RPMI7951 (cell line): Measurements from ENCODE around the gene RHBDD2. TPM values are rescaled to one million over a fixed set of nuclear protein-coding genes. Genes with fewer than 3 reads are reported as not detected.

ENCODE experiments used
- DNase-seq: peaks from one replicate; pipeline ENCODE4 v3.0.0-alpha.2; 2012; ENCODE audit warnings: low read depth
- total RNA-seq: library from RNA; depleted of rRNA; stranded (reverse); fragments of >200 nt; shearing (Covaris generic); gene quantifications from 2 replicates; pipeline ENCODE4 v1.2.3, GENCODE V29; 2014; rRNA removed

The RHBDD2 gene
- total RNA-seq, 1 experiment from 2014 or later, result 60.3 TPM

DNA sequence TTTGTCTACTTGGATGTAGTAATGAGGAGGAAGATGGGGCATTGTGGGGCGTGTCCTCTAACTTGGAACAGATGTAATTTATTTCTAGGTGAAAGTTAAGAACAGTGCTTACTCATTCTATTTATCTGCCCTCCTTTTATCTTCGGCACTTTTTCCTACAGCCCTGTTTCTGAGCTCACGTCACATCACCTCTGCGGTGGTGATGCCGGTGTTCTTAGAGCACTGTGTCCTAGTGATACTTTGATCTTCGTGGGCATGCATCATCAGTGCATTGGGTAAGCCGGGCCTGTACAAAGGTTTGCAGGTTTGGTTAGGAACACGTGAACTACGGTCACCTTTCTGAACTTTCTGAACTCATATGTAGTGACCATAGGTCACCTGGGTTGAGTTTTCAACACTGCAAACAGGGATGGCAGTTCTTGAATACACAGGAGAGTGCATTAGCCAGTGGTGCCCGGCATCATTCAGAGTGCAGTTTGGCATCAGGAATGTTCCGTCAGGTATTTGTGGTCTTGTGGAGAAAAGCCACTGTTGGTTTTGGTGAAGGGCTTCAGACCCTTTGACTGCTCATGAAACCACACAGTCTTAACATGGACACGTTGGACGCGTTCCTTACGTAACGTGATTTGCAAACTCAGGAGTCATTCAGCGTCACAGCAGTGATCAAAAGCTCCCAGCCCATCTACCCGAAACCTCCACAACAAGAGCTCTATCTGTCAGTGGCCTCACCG lies 41.8 kb downstream of the RHBDD2 start:
- DNase-seq, result peak; percentile 18

DNA sequence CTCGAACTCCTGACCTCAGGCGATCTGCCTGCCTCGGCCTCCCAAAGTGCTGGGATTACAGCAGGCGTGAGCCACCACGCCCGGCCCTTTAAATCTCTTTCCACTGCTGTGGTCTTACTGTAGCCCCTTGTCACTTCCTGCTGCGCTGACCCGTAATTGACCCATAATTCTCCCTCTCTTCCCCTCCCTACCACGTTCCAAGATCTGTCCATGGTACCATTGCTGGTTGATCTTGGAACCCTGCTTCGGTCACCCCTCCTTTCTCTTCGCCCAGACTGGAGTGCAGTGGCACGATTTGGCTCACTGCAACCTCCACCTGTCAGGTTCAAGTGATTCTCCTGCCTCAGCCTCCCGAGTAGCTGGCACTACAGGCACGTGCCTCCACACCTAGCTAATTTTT lies 42.6 kb downstream of the RHBDD2 start:
- DNase-seq, result no peak

DNA sequence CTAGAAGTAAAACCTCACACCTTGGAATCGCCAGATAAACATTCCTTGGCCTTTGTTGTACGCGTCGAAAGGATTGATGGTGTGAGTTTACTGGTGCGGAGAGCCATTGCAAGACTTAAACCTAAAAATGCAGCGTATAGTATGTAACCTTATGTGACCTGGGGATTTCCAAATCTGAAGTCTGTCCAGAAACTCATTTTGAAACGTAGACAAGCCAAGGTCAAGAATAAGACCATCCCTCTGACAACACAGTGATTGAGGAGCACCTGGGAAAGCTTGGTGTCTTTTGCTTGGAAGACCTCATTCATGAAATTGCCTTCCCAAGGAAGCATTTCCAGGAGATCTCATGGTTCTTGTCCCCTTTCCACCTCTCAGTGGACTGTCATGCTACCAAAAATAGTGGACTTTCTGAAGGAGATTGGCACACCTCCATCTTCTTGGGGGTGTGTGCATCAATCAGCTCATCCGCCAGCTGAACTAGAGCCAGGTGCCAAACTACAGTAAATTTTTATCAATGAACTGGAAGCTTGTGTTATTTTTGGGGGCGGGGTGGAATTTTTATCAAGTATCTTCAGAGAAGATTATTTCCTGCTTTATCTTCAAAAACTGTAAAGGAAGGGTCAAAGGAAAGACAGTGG lies 44.3 kb downstream of the RHBDD2 start:
- DNase-seq, result no peak

DNA sequence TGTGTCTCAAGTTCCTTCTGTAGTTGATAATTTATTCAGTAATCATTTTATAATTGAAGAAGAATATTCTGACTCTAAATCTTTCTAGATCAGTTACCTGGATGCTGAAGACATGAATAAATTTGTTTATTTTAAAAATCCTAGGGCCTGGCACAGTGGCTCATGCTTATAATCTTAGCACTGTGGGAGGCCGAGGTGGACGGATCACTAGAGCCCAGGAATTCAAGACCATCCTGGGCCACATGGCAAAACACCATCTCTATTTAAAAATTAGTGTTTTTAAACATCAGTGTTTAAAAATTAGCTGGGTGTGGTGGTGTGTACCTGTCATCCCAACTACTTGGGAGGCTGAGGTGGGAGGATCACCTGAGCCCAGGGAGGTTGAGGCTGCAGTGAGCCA lies 45.4 kb downstream of the RHBDD2 start:
- no peak for DNase-seq

DNA sequence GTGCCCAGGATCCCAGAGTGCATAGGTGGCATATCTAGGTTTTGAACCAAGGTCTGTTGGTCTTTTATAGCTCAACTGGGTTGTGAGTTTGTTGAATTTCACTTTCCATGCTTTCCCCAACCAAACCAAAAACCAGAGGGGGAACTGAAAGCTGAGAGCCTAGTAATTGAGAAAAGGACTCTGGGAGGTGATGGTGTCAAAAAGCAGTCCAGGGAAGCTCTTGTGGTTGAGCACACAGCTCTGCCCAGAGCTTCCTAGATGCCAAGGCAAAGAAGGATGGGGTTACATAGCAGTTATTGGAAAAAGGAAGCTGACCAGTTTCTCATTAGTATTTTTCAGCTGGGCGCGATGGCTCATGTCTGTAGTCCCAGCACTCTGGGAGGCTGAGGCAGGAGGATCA lies 46.1 kb downstream of the RHBDD2 start:
- no peak for DNase-seq

DNA sequence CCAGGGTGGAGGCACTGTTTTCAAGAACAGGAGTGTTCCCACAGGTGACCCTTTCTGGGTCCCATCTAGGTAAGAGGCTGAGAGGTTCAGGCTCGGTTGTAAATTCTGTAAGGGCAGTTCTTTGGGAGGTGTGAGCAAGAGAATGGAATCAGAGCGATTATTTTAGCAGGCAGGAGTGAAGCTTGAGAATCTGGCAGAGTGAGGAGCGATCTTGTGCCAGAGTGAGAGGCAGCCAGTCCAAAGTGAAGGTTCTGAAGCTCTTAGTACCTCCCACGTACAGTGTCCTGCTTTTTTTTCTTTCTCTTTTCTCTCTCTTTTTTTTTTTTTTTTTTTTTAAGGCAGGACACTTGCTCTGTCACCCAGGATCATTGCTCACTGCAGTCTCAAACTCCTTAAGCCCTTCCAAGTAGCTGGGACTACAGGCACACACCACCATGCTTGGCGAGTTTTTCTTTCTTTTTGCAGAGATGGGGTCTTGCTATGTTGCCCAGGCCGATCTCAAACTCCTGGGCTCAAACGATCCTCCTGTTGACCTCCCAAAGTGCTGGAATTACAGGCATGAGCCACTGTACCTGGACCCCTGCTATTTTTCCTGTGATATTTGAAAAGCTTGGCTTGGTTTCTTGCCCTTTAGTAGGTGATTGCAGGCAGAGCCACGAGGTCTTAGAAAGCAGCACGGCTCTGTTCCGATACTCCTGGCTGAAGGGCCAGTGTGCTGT lies 47.0 kb downstream of the RHBDD2 start:
- DNase-seq, result no peak

DNA sequence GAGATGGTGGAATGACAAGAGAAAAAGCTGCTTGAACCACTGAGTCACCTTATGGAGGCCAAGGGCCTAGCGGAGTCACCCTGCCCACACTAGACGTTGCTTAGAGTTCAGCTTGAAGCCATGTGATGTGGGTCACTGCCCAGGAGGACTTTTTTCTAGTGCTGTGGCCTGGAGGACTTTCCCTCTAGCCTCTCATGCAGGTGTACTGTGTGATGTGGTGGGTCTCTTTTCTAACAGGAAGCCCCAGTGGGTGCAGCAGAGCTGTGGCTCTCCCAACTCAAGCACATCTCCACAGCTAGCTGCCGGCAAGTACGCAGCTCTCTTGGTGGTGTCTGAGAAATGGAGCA lies 49.7 kb downstream of the RHBDD2 start:
- no peak for DNase-seq

DNA sequence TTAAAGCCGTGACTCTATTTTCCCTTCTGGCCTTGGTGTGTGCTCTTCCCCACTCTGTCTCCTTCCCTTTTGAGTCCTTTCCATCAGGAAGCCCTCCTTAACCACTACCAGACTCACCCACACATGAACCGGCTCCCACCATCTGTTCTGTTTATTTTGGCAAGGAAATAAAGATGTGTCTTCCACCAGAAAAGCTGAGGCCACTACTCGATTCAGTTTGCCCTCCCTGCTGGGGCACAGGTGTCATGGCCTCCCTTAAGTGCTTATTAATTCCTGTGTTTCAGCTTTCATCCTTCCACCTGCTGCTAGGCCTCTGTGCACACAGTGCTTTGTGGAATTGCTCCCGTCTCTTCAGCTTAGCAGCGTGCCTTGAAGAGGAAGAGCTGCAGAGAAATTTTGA lies 52.8 kb downstream of the RHBDD2 start:
- DNase-seq, result peak; percentile 61

DNA sequence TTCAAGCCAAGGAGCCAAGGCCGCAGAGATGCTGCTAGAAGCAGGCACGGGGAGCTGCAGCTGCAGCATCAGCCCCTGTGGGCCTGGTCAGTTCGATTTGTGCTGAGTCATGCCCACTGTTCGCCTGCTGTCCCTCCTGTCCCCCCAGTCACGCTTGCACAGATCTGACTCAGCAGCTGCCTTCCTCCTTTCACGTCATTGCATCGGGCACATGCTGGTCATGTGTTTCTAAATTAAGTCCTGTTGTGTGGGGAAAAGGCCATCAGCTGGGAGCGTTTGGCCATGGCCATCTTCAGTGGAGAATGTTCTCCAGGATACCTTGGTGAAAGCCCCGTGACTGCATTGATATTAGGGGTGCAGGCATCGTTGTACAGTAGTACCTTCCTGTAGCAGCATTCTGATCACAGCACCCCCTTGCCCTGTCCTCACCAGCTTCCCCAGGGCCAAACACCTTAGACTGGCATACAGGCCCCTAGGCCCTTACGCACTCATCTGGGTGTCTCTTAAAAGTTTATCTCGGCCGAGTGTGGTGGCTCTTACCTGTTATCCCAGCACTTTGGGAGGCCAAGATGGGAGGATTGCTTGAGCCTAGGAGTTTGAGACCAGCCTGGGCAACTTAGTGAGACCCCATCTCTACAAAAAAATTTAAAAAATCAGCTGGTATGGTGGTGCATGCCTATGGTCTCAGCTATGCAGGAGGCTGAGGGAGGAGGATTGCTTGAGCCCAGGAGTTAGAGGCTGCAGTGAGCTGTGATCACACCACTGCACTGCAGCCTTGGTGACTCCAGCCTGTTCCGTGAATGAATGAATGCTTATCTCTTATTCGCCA lies 59.3 kb downstream of the RHBDD2 start:
- DNase-seq, result peak; percentile 98

Other genes with a start within 250 kb of the RHBDD2 start
- 20.9 and 22.9 TPM in 2 replicates for gene HIP1, start 140.1 kb upstream of the RHBDD2 start, total RNA-seq
- gene CCL26, start 106.8 kb upstream of the RHBDD2 start, total RNA-seq, result 0.36 and 0.78 TPM in 2 replicates
- gene CCL24, start 65.2 kb upstream of the RHBDD2 start, total RNA-seq, result not detected in 2 replicates
- 33.3 and 34.8 TPM in 2 replicates for gene POR, start 36.1 kb downstream of the RHBDD2 start, total RNA-seq
- 26.8 and 27.8 TPM in 2 replicates for gene TMEM120A, start 115.6 kb downstream of the RHBDD2 start, total RNA-seq
- 59.4 and 81.9 TPM in 2 replicates for gene STYXL1, start 169.0 kb downstream of the RHBDD2 start, total RNA-seq
- gene MDH2, start 169.1 kb downstream of the RHBDD2 start, total RNA-seq, result 84.1 and 97.4 TPM in 2 replicates